Measurements from ENCODE around the gene CRTAP.

DNA sequence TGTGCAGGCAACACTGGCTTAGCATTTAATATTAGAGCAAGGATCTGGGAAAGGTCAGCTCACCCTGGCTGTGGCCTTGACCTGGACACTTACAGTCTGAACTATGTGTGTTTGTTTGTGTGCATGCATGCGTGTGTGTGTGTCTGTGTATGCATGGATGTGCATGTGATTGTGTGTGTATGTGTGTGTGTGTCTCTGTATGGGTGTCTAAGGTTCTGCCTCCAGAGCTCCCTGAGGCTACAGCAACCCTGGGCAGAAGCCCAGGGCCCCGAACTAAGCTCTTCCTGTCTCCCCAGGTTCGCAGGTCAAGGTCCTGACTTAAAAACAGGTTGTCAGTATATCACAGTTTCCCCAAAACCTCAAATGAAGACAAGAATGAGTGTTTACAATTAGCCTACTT lies 53.5 kb downstream of the CRTAP start:
- TF ChIP-seq, protein P1, sequence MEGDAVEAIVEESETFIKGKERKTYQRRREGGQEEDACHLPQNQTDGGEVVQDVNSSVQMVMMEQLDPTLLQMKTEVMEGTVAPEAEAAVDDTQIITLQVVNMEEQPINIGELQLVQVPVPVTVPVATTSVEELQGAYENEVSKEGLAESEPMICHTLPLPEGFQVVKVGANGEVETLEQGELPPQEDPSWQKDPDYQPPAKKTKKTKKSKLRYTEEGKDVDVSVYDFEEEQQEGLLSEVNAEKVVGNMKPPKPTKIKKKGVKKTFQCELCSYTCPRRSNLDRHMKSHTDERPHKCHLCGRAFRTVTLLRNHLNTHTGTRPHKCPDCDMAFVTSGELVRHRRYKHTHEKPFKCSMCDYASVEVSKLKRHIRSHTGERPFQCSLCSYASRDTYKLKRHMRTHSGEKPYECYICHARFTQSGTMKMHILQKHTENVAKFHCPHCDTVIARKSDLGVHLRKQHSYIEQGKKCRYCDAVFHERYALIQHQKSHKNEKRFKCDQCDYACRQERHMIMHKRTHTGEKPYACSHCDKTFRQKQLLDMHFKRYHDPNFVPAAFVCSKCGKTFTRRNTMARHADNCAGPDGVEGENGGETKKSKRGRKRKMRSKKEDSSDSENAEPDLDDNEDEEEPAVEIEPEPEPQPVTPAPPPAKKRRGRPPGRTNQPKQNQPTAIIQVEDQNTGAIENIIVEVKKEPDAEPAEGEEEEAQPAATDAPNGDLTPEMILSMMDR (IDR thresholded peaks at IDR 0.05): no peak
- TF ChIP-seq POLR2A (IDR thresholded peaks at IDR 0.05): no peak
- TF ChIP-seq POLR2AphosphoS5 (IDR thresholded peaks at IDR 0.05): no peak
